ENCODE measurements around the gene AKAP10.
"Not testable (repeated sequence)": the region's sequence is repeated elsewhere in the genome, so short reads cannot be mapped to it uniquely, and the experiment has no call there.

Gene AKAP10

GRCh38 chr17:19860647-19861177, 116.9 kb downstream of the AKAP10 start:
- not testable (repeated sequence) for DNase-seq

- no peak for DNase-seq
Measured at GRCh38 chr17:19857640-19858039, 120.0 kb downstream of the AKAP10 start.
